ENCODE data around the gene GRIK4. TPM values are rescaled to one million over a fixed set of nuclear protein-coding genes. Genes with fewer than 3 reads are reported as not detected.

Gene GRIK4
- total and polyA plus RNA-seq, 9 of the 15 experiments (the other 6 are each of a cell fraction or from before 2014, with no cell fraction given), result not detected

DNA sequence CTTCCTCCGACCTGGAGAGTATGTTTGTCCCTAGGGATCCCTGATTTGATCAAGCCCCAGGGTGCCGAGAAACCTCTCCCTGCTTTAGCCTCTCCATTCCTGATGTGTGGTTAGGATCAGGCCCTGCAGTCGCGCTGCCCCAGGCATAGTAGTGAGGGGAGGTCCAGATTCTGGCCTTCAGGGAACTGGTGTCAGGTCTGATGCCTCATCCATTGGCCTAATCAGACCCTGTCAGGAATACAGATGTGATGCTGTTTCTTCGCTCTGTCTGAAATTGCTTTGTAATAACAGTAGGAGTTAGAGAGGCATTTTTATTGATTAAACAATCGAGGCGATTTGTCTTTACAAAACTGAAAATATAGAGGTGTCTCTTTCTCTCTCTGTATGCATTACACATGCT is 75.2 kb downstream of the GRIK4 start:
- intact Hi-C loops (cut with micrococcal nuclease) (no loop called here), in situ Hi-C loops (cut with MboI) (no loop called here)
- no peaks in the 10 kb centered on the region for H3K9me1 ChIP-seq (ENCODE audit: control insufficient read depth, insufficient read depth, low read length)
- no peaks in the 10 kb centered on the region for H4K20me1 ChIP-seq (replicated peaks; ENCODE audit: control insufficient read depth, insufficient read depth, low read length)
- no peaks in the 10 kb centered on the region for H3K4me1 ChIP-seq (replicated peaks in 1 of 2; ENCODE audit: control insufficient read depth in 2 of 2, insufficient read depth in 2 of 2, low read length in 2 of 2)
- no peak overlapping the region for H2AFZ ChIP-seq (ENCODE audit: low read depth, low read length)
- BruUV-seq (replicated peaks), result no TSS peak
- TF ChIP-seq HNRNPK (IDR thresholded peaks at IDR 0.05; ENCODE audit: low read depth, low read length, poor library complexity, severe bottlenecking) (no peak), SRSF7 (optimal IDR thresholded peaks at IDR 0.05; ENCODE audit: low read depth, low read length) (no peak), ETV5 (CRISPR knock-in tag; IDR thresholded peaks at IDR 0.05; ENCODE audit: low read depth) (no peak), CC2D1A (IDR thresholded peaks at IDR 0.05) (no peak), STAT5A (IDR thresholded peaks at IDR 0.05; ENCODE audit: borderline replicate concordance, low read length) (no peak), ZNF766 (CRISPR knock-in tag; conservative IDR thresholded peaks at IDR 0.05) (no peak), ZFP30 (CRISPR knock-in tag; IDR thresholded peaks at IDR 0.05; ENCODE audit: borderline replicate concordance) (no peak), EHMT2 (IDR thresholded peaks at IDR 0.05) (no peak), GATA2 (CRISPR knock-in tag; IDR thresholded peaks at IDR 0.05) (no peak), KLF16 (IDR thresholded peaks at IDR 0.05) (no peak), TRIM28 (IDR thresholded peaks at IDR 0.05) (no peak)
- H3K27me3 ChIP-seq (ENCODE audit: control insufficient read depth in 2 of 2, insufficient read depth in 2 of 2, low read length in 2 of 2), result peaks cover 18 to 49% of the 10 kb centered on the region in 2 experiments; a peak in 4 of 5 replicates
- no peak overlapping the region for H3K4me2 ChIP-seq (ENCODE audit: insufficient read depth, low read length)
- FAIRE-seq (no peak), DNase-seq (ENCODE audit: extremely low read depth in 1 of 4, low spot score in 3 of 4) (no peak), ATAC-seq (no peak)
- POLR2A ChIA-PET, result interaction anchor here (0.8 kb wide), 1 partner anchor 13 kb away, joined by 3 read pairs; no protein-coding TSS in a partner anchor
- no peak overlapping the region for H3K27ac ChIP-seq (ENCODE audit: extremely low read depth, low read depth, low read length)
- no peak overlapping the region for H3K4me3 ChIP-seq
- no peaks in the 10 kb centered on the region for H3K79me2 ChIP-seq (ENCODE audit: control insufficient read depth, insufficient read depth, low read length)
- H3K36me3 ChIP-seq (ENCODE audit: control insufficient read depth, insufficient read depth, low read length), result no peaks in the 10 kb centered on the region
- CTCF ChIA-PET (ENCODE audit: low intra/inter-chr PET ratio), result no interaction called here
- no peak overlapping the region for H3K9ac ChIP-seq (ENCODE audit: insufficient read depth in 1 of 2, low read depth in 2 of 2, low read length in 2 of 2)
- WGBS (ENCODE audit: insufficient coverage, low coverage, missing lambda C conversion rate), result 0% methylated on average over 7 of the region's 7 CpGs
- H3K9me3 ChIP-seq (replicated peaks; ENCODE audit: control insufficient read depth, insufficient read depth, low read depth, low read length), result no peaks in the 10 kb centered on the region

Measured in K562 (cell line).